Esophagus muscularis mucosa (tissue), 4 donors: ENCODE measurements around the gene TEAD3.

Source experiments
- EP300 ChIP-seq: sonication (generic); formaldehyde crosslinking; IDR thresholded peaks from one replicate; pipeline ENCODE4 v1.6.1; 2017; ENCODE audit warnings: antibody characterized with exemption
- POLR2A ChIP-seq: fragments of 450-650 bp; IDR thresholded peaks from one replicate; pipeline ENCODE4 v1.6.1; 2017; ENCODE audit warnings: antibody characterized with exemption, moderate library complexity, mild to moderate bottlenecking, low read depth
- POLR2AphosphoS5 ChIP-seq, 2 donors: sonication (generic); formaldehyde crosslinking; IDR thresholded peaks; one replicate each; pipeline ENCODE4 v1.6.1; 2017; ENCODE audit warnings: antibody characterized with exemption in 2 of 2
- TF ChIP-seq, protein P1 (sequence below), 3 experiments: fragments of 200-600 bp in 2 of 3; fragments of 450-650 bp in 1 of 3; sonication (generic) in 2 of 3; IDR thresholded peaks; one replicate each; pipeline ENCODE4 v1.5.1; 2017 to 2019; ENCODE audit warnings: antibody characterized with exemption in 3 of 3, mild to moderate bottlenecking in 2 of 3, moderate library complexity in 1 of 3

- TF ChIP-seq, protein P1, sequence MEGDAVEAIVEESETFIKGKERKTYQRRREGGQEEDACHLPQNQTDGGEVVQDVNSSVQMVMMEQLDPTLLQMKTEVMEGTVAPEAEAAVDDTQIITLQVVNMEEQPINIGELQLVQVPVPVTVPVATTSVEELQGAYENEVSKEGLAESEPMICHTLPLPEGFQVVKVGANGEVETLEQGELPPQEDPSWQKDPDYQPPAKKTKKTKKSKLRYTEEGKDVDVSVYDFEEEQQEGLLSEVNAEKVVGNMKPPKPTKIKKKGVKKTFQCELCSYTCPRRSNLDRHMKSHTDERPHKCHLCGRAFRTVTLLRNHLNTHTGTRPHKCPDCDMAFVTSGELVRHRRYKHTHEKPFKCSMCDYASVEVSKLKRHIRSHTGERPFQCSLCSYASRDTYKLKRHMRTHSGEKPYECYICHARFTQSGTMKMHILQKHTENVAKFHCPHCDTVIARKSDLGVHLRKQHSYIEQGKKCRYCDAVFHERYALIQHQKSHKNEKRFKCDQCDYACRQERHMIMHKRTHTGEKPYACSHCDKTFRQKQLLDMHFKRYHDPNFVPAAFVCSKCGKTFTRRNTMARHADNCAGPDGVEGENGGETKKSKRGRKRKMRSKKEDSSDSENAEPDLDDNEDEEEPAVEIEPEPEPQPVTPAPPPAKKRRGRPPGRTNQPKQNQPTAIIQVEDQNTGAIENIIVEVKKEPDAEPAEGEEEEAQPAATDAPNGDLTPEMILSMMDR (IDR thresholded peaks at IDR 0.05), result no peak
- TF ChIP-seq POLR2A (peak; percentile 15), POLR2AphosphoS5 (IDR thresholded peaks at IDR 0.05) (peak in 1 of 2 donors; percentile 63), EP300 (no peak)
These were observed 641 bp downstream of the TEAD3 start for GRCh38 chr6:35496036-35496840.
